Psoas muscle (tissue), 8 donors: ENCODE results near the gene C19orf44. TPM values are rescaled to one million over a fixed set of nuclear protein-coding genes. Genes with fewer than 3 reads are reported as not detected.

ENCODE experiments used
- ATAC-seq, 4 donors: fragments of 200-7000 bp; cut with Tn5 transposase; one replicate each; pipeline ENCODE4 v1.9.1; 2020; ENCODE audit warnings: moderate library complexity in 3 of 4, mild to moderate bottlenecking in 2 of 4
- DNase-seq, 2 donors: peaks; one replicate each; pipeline ENCODE4 v3.0.0-alpha.2; 2020
- H3K27ac ChIP-seq: fragments of 200-600 bp; one replicate; pipeline ENCODE4 v1.8.0; 2022
- H3K27me3 ChIP-seq, 3 donors: fragments of 200-600 bp in 1 of 3; one replicate each; pipeline versions ENCODE4 v1.6.1 to v1.8.0; 2013 to 2022; ENCODE audit warnings: low read length in 2 of 3, mild to moderate bottlenecking in 2 of 3, moderate library complexity in 1 of 3; ENCODE audit not compliant: insufficient read depth in 3 of 3
- H3K36me3 ChIP-seq, 2 donors: fragments of 200-600 bp in 1 of 2; one replicate each; pipeline versions ENCODE4 v1.6.1 to v1.8.0; 2013 to 2022; ENCODE audit warnings: low read depth in 1 of 2, mild to moderate bottlenecking in 1 of 2, moderate library complexity in 1 of 2; ENCODE audit not compliant: insufficient read depth in 1 of 2
- H3K4me1 ChIP-seq: fragments of 200-600 bp; one replicate; pipeline ENCODE4 v1.8.0; 2022
- H3K4me3 ChIP-seq: fragments of 200-600 bp; one replicate; pipeline ENCODE4 v1.8.0; 2022; ENCODE audit warnings: mild to moderate bottlenecking
- H3K9me3 ChIP-seq: fragments of 200-600 bp; one replicate; pipeline ENCODE4 v1.8.0; 2022
- CTCF ChIP-seq: fragments of 200-600 bp; IDR thresholded peaks from one replicate; pipeline ENCODE4 v1.8.0; 2022; ENCODE audit warnings: antibody characterized with exemption
- WGBS, 3 donors: extraction: QIAGEN DNeasy Blood & Tissue Kit; methylation state at CpG; one replicate each; pipeline versions ENCODE4 v1.1.6 to v1.1.7; 2013; 5-methylcytosine and 5-hydroxymethylcytosine counted together
- intact Hi-C, 2 donors: fragments of 100-400 bp; cut with DNase I; formaldehyde crosslinking; loops; one replicate each; pipeline versions ENCODE4 v1.11.0 to v1.14.2; 2022
- polyA plus RNA-seq, 3 donors: library from polyadenylated mRNA; stranded (reverse); fragments of 200-250 nt; gene quantifications; one replicate each; pipeline ENCODE4 v1.2.3, GENCODE V29; 2013
- total RNA-seq, 4 donors: library from RNA; stranded (reverse); fragmentation: NEBNext Ultra II Directional in 2 of 4; extraction: Animal tissue kit (Norgen Biotek cat#: 25700) in 2 of 4; gene quantifications; one replicate each; pipeline versions ENCODE4 v1.2.1 to v1.2.4, GENCODE V29; 2021 to 2023
- donor health status: healthy with polysubstance abuse.
- donor health status: DM: no; HTN: no; CAD: no; lungs with moderate emphysema.
- donor health status: Bipolar disorder and iron deficiency.
- donor health status: healthy.
- donor health status: DM: yes; HTN: yes; CAD: no.
- donor health status: DM: no; HTN: no; CAD: no.
- donor health status: DM: no; HTN: no; CAD: no.
- donor health status: DM: yes; HTN: yes; CAD: no.

The C19orf44 gene
- total and polyA plus RNA-seq, 7 donors = 3.8 to 7.4 (median 5.7) TPM

- DNase-seq = peak; percentile 78 to 94
- WGBS, 3 donors = 17 to 26% (median 22%) methylated on average over 9 of the region's 9 CpGs
- Histone ChIP-seq H3K9me3 (no peaks in the 10 kb centered on the region), H3K36me3 (no peaks in the 10 kb centered on the region), H3K27me3 (no peaks in the 10 kb centered on the region), H3K4me1 (peaks cover 93% of the 10 kb centered on the region), H3K27ac (peak overlapping the region; percentile 94), H3K4me3 (peak overlapping the region; percentile 22)
- intact Hi-C loops = no loop called here
- no peak for TF ChIP-seq CTCF
- peak; percentile 67 to 78 (median 70) for ATAC-seq
These were observed 34.6 kb upstream of the C19orf44 start for GRCh38 chr19:16461630-16462051.

- no peaks in the 10 kb centered on the region for H3K9me3 ChIP-seq
- 38 to 57% (median 39%) methylated on average over 6 of the region's 6 CpGs for WGBS, 3 donors
- peaks cover 91% of the 10 kb centered on the region for H3K4me1 ChIP-seq
- intact Hi-C loops = no loop called here
- peak overlapping the region; percentile 30 for H3K4me3 ChIP-seq
- DNase-seq (peak; percentile 71 to 89), ATAC-seq (peak; percentile 74 to 82 (median 77))
- TF ChIP-seq CTCF = no peak
- H3K27me3 ChIP-seq = no peaks in the 10 kb centered on the region
- no peaks in the 10 kb centered on the region for H3K36me3 ChIP-seq
- peak overlapping the region; percentile 94 for H3K27ac ChIP-seq
These were observed 33.4 kb upstream of the C19orf44 start for GRCh38 chr19:16462757-16463250.

- no peak for ATAC-seq
- WGBS, 3 donors = 56 to 69% (median 57%) methylated on average over 6 of the region's 6 CpGs
- DNase-seq = no peak
- H3K4me3 ChIP-seq = peak overlapping the region; percentile 30
- H3K36me3 ChIP-seq = no peaks in the 10 kb centered on the region
- H3K27ac ChIP-seq = peak overlapping the region; percentile 94
- H3K27me3 ChIP-seq = no peaks in the 10 kb centered on the region
- peaks cover 91% of the 10 kb centered on the region for H3K4me1 ChIP-seq
- intact Hi-C loops = no loop called here
- TF ChIP-seq CTCF = no peak
- H3K9me3 ChIP-seq = no peaks in the 10 kb centered on the region
These were observed 32.7 kb upstream of the C19orf44 start for GRCh38 chr19:16463341-16463990.

- Histone ChIP-seq H3K27me3 (no peaks in the 10 kb centered on the region), H3K27ac (peak overlapping the region; percentile 94), H3K36me3 (no peaks in the 10 kb centered on the region), H3K4me1 (peaks cover 89% of the 10 kb centered on the region), H3K9me3 (no peaks in the 10 kb centered on the region), H3K4me3 (peak overlapping the region; percentile 30)
- 23 to 58% (median 36%) methylated on average over 12 of the region's 12 CpGs for WGBS, 3 donors
- ATAC-seq = peak; percentile 27 to 70 (median 40)
- no peak for TF ChIP-seq CTCF
- DNase-seq = peak in 1 of 2 donors; percentile 80
- intact Hi-C loops = no loop called here
These were observed 32.1 kb upstream of the C19orf44 start for GRCh38 chr19:16463991-16464575.
